HG03520 (cell line): ENCODE measurements around the gene ZBTB17.

Source experiments
- ATAC-seq: cut with Tn5 transposase; IDR thresholded peaks from one replicate; pipeline ENCODE4 v1.9.1; 2021; ENCODE audit warnings: mild to moderate bottlenecking, moderate library complexity; ENCODE audit not compliant: unreplicated experiment

ZBTB17 gene

DNA sequence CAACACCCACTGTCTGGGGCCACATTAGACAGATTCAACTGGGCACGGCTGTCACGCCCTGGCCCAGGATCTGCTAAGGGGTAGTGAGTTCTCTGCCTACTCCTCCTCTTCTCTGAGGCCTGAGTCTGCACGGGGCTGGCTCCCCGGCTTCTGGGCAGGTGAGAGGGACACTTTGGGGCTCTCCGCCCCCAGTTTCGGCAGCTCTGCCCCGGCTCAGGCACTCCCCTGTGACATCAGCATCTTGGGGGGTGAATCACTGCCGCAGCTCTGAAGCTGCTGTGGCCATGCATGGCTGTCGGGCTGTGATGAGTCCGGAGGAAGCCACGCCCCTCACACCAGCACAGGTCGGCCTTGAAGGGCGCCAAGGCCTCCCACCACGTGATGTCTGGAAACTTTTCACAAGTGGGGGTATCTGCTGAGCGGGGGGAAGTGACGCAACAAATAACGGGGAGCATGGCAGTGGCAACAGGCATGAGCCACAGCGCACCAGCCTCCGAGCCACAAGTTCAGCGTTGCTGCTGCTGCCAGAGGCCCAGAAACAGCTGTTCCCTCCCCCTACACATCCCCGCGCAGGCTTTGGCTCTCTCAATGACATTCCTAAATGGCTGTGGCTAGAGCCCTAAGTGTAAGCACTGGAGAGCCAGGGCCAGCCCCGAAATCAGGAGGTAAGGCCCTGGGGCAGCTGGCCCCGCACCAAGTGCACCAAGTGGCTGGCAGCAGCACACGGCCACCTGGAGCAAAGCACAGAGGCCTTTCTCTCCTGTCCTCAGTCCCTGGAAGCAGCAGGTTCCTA, 26.3 kb downstream of the ZBTB17 start:
- ATAC-seq = peak; percentile 86

- no peak for ATAC-seq
These were observed 27.1 kb downstream of the ZBTB17 start for GRCh38 chr1:15948595-15949452.

- ATAC-seq = no peak
These were observed 27.8 kb downstream of the ZBTB17 start for GRCh38 chr1:15948091-15948591.

- ATAC-seq = no peak
These were observed 28.4 kb downstream of the ZBTB17 start for GRCh38 chr1:15947382-15948090.

- no peak for ATAC-seq
These were observed 29.1 kb downstream of the ZBTB17 start for GRCh38 chr1:15946571-15947381.

- no peak for ATAC-seq
These were observed 30.0 kb downstream of the ZBTB17 start for GRCh38 chr1:15945832-15946448.

DNA sequence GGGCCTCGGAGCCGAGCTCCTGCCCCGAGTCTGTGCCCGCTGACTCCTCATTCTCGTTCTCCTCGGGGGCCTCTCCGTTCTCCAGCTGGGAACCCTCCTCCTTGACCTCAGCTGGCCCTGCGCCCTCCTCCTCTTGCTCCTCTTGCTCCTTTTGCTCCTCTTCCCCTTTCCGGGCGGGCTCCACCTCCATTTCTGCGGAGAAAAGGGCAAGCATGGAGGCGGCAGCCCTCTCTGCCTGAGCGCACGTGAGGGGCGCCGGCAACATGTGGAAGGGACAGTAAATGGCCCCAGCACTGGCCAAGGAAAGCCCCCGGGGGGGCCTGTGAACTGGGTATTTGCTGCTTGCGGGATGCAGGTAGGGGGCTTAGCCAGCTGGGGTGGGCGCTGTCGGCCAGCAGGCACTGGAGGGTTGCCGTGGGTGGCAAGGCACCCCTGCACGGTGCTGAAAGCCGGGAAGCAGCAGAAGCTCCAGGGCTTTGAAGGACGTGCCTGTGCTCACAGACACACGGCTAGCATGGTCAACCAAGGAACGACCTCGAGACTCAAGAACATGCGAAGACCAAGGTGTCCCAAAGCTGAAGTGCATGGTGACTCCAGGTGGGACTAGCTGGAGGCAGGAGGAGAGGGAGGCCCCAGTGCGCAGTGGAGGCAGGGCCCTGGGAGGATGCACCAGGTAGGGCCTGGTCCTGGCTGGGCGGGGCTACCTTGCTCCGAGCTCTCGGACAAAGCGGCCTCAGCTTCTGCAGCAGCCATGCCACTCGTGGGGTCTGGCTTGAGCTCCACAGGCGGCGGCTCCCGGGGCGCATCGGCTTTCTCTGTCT, 30.7 kb downstream of the ZBTB17 start:
- ATAC-seq = no peak

DNA sequence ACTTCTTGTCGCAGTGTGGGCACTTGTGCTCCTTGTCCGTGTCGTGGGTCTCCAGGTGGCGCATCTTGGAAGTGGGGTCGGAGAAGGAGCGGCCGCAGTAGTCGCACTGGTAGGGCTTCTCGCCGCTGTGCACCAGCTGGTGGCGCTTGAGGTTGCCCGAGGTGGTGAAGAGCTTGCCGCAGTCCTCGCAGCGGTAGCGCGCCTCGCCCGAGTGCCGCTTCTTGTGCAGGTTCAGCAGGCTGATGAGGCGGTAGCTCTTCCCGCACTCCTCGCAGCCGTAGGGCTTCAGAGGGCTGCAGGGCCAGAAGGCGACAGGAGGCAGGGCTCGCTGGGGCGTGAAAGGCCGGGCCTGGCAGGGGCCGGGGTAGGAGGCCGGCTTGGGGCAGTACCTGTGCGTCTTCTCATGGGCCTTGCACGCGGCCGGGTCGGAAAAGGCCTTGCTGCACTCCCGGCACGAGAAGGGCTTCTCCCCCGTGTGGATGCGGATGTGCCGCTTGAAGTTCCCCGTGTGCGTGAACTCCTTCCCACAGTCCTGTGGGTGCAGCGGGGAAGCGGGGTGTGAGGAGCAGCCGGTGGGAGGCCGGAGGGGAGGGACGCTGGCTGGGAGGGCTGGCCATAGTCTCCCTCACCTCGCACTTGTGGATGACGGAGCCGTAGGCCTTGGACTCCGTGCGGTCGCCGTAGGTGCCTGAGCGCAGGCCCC, 31.4 kb downstream of the ZBTB17 start:
- no peak for ATAC-seq

GRCh38 chr1:15943992-15944307, 32.0 kb downstream of the ZBTB17 start:
- ATAC-seq = no peak

GRCh38 chr1:15943328-15943991, 32.4 kb downstream of the ZBTB17 start:
- ATAC-seq = no peak

GRCh38 chr1:15942661-15943327, 33.1 kb downstream of the ZBTB17 start:
- ATAC-seq = no peak

- ATAC-seq = no peak
These were observed 33.8 kb downstream of the ZBTB17 start for GRCh38 chr1:15941899-15942660.

GRCh38 chr1:15941044-15941840, 34.7 kb downstream of the ZBTB17 start:
- ATAC-seq = no peak

- ATAC-seq = no peak
These were observed 35.5 kb downstream of the ZBTB17 start for GRCh38 chr1:15940110-15941043.
